NCI-H2029 treated with DMSO at 0.1 percent for 48 hours (cell line): Measurements from ENCODE around the gene FAR2.
A peak's percentile ranks its signal among the peaks of the same experiment; 100 is the strongest.
"Not testable (repeated sequence)": the region's sequence is repeated elsewhere in the genome, so short reads cannot be mapped to it uniquely, and the experiment has no call there.

Experiments
- DNase-seq: peaks from one replicate; lab custom pipeline; 2025; lab: John Stamatoyannopoulos, UW

Gene FAR2

GRCh38 chr12:29281371-29282005 lies 132.4 kb downstream of the FAR2 start:
- no peak for DNase-seq

DNA sequence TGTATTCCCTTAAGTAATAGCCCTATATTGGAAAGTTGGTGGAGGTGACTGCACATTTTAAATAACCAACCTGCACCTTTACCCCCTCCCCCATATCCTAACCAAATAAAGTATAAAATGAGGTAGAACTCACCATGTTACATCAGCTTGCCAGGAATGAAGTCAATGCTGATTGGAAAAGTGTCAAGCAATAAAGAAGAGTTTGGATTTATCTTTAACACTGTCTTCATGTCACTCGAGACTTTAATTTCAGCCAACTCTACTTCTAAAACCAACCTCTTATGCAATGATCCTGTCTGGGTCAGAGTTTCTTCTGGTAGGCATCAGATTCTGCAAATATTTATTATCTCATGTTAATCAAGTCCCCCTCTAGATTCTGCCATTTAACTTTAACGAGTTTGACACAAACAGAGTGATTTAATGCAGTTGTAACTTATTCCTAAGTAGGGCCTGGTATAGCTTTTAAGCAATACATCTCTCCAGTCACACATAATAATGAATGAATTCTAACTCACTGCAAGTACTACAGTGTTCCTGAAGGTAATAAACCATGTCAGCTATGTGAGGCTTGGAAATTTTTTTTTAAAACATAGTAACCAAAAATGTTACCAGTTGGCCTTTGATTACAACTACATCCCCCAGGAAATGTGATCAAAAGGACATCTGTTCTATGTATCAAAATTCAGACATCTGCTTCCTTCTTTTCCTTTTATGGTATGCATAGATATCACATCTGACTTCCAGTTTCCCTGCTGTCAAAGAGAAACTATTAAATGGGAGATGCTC lies 133.1 kb downstream of the FAR2 start:
- DNase-seq: no peak

DNA sequence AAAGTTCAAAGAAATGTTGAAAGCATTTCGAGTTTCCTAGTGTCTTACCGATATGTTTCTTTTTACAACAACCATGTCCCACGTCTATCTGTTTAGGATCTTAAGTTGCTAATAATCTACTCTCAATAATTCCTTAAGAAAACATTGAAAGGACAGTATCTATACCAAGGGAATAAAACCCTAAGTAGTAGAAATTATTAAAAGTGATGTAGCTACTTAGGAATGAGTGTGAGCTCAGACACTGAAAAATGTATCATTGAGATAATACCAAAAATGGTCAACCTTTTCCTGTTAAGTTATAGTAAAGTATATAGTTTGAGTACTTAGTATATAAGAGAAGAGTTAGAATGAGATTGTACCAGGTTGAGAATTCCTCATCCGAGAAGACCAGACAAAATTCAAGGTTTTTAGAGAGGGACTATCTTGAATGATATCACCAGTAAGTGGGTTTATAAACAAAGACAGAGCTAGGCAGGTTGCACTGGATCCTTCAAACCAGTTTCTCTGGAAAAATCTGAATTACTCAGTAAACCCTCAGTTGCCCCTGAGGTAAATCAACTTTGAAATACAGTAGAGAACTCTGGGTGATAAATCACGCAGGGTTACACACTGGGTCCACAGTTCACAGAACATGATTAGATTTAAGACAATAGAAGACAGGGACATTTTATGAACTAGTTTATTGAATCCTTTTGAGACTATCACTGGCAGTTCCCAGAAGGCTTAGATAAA lies 135.1 kb downstream of the FAR2 start:
- DNase-seq: no peak

- no peak for DNase-seq
Observed at GRCh38 chr12:29286081-29286790, 137.2 kb downstream of the FAR2 start.

DNA sequence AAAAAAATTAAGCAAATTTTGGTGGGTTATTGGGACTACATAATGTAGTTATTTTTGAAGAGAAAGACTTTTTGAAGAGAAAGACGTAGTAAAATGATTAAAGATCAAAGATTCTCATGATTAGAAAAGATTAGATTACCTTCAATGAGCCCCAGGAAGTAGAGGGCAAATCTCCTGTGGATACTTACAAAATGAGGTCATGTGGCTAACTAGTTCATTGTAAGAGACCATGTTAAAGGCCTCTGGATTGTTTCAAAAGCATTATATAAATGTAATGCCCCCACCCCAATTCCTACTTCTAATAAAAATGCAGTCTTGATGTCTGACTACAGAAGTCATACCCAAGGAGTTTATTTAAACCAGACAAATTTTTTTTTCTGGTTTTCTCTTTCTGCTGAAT lies 138.5 kb downstream of the FAR2 start:
- DNase-seq: no peak

- no peak for DNase-seq
Observed at GRCh38 chr12:29288031-29288430, 139.0 kb downstream of the FAR2 start.

GRCh38 chr12:29290475-29290874 lies 141.4 kb downstream of the FAR2 start:
- not testable (repeated sequence) for DNase-seq

DNA sequence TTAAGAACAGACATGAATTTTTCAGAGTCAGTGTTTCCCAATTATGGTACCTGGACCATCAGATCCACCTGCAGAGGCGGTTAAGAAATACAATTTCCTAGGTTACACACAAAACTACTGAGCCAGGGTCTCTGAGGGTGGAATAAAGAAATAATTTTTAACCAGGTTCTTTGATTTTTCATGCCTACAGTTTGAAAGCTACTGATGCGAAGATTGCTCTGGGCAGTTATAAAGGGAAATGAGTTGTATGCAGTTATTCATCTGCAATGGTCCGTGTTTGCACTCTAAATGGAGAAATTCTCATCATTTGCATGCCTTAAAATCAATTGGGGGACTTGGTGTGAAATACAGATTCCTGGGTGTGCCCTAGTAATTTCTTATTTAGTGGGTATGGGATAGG lies 142.1 kb downstream of the FAR2 start:
- no peak for DNase-seq

- DNase-seq: no peak
Observed at GRCh38 chr12:29299633-29300032, 150.6 kb downstream of the FAR2 start.

- no peak for DNase-seq
Observed at GRCh38 chr12:29301114-29301513, 152.0 kb downstream of the FAR2 start.

- no peak for DNase-seq
Observed at GRCh38 chr12:29304388-29304787, 155.3 kb downstream of the FAR2 start.

- no peak for DNase-seq
Observed at GRCh38 chr12:29306266-29306665, 157.2 kb downstream of the FAR2 start.

- DNase-seq: no peak
Observed at GRCh38 chr12:29306682-29307081, 157.6 kb downstream of the FAR2 start.

GRCh38 chr12:29309320-29309902 lies 160.3 kb downstream of the FAR2 start:
- DNase-seq: no peak

GRCh38 chr12:29310899-29311298 lies 161.8 kb downstream of the FAR2 start:
- no peak for DNase-seq

DNA sequence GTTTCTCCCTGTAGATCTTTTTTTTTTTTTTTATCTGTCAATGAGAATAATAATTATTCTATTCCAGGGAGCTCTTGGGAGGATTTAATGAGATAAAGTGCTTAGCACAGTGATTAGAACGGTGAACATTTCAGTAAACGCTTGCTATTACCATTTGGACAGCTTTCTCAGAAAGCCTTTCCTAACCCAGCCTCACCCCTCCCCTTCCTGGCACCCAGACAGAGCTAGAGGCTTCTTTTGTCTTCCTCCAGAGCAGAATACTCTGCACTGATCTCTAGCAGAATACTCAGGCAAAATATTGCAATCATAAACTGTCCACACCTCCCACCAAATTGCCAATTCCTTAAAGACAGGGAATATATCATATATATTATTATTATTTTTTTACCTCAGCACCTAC lies 165.3 kb downstream of the FAR2 start:
- DNase-seq: no peak

GRCh38 chr12:29316752-29317151 lies 167.7 kb downstream of the FAR2 start:
- DNase-seq: no peak

DNA sequence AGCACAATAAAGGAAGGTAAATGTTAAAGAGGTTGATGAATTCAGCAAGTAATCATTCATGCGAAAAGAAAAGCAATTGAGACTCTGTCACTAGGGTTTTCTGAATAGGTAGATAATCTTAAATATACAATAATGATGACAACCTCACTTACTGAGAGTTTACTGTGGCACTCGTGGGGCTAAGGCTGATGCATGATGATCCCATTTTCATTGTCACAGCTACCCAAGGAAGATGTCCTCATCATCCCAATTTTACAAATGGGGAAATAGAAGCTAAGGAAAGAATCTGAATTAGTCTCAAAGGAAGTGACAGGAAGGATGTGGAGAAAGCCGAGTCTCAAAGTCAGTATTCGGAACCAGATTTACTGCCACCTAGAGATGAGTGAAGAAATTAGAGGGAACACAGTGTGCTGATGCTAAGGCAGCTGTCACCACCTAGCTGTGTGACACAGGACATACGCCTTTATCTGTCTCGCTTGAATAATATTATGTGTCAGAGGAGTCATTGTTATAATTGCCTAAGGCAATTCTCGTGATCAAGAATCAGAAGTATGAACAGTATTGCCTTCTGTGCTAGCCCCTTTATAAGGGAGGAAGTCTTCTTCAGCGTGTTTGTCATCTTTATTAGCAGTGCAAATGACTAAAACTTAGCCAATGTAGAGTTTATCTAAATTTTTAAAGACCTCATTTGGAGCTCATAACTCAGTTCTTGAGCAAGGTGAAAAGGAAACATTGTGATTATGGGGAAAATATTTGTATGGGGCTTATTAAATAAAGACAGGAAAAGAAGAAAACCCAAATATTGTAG lies 168.7 kb downstream of the FAR2 start:
- DNase-seq: peak; percentile 44

DNA sequence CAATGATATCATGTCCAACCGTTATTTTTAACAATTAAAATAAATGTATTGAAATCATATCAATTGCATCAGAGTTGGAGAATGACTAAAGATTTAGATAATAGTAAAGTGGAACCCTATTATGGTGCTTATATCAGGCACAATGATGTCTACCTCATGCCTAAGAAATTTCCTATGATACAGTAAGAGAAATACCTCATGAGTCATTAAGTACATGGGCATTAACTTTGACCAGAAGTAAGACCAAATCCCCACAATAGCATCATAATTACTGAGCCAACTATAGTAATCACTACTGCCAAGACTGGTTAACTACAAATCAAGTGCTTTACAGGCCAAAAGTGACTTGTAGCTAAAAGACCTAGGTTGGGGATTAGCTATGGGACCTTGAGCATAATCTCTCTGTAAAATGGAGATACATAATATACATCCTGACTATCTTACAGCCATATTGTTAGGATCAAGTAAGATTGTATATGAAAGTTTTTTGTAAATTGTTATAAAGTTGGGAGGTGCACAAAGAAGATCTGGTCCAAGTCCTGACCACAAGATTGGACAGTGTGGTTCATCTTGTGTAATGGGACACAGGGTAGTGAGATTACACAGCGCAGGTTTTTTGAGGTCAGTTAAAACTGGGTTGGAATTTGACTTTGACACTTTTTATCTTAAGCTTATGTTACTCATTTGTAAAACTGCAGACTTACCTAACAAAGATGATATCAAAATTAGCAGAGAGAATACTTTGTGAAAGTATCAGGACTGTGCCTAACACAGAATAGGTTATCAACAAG lies 171.4 kb downstream of the FAR2 start:
- no peak for DNase-seq

DNA sequence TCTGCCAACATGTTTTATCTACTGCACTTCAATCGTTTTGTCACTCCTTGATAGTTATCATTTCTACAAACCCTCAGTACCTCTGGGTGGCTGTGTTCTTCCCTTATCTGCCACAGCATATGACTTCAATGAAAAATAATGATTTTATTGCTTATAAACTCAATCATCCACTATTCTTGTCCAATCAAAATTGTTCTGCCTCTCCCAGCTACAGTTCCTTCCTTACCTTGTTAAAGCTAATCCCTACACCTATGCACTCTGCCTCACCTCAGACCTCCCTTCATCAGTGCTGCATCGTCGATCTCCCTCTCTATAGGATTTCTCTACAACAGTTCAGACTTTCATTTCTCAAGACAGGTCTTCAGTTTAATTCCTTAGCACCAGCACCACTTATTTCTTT lies 173.1 kb downstream of the FAR2 start:
- no peak for DNase-seq
